Endothelial cell of umbilical vein (primary cell): ENCODE measurements around the gene RANGAP1.

Experiments used
- CTCF ChIP-seq, 2 donors: IDR thresholded peaks; 1 replicate in 1 of 2; 2 replicates in 1 of 2; pipeline ENCODE4 v1.5.1; 2011; ENCODE audit warnings: low read length in 2 of 2, mild to moderate bottlenecking in 2 of 2, moderate library complexity in 2 of 2, control low read depth in 1 of 2, inconsistent platforms in 1 of 2, low read depth in 1 of 2; ENCODE audit not compliant: insufficient read depth in 1 of 2; ENCODE audit errors: extremely low read depth in 1 of 2
- GATA2 ChIP-seq: IDR thresholded peaks from 2 replicates; pipeline ENCODE4 v1.7.0; 2011; ENCODE audit warnings: low read depth, mild to moderate bottlenecking, moderate library complexity, mixed read lengths, low read length; ENCODE audit not compliant: insufficient read length, insufficient read depth
- POLR2A ChIP-seq: IDR thresholded peaks from 2 replicates; pipeline ENCODE4 v1.6.1; 2012; ENCODE audit warnings: low read depth, mild to moderate bottlenecking, control low read depth, low read length

DNA sequence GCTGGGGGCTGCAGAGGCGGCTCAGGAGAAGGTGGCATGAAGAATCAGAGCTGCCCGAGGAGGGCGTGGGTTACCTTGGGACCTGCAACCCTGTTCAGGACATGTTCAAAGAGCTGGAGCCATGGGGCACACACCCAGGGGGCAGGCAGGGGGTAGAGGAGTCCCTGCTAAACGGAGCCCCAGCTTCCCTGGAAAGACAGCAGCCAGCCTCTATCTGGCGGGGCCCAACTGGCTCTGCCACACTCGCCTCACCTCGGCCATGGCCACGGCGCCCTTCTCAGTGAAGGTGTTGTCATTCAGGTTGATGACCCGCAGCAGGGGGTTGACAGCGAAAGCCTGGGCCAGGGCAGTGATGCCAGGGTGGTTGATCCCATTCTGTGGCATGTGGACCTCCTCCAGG lies 28.3 kb downstream of the RANGAP1 start:
- TF ChIP-seq CTCF (IDR thresholded peaks at IDR 0.05; ENCODE audit: extremely low read depth in 1 of 2, insufficient read depth in 1 of 2, low read depth in 1 of 2, low read length in 2 of 2) (no peak), GATA2 (no peak), POLR2A (no peak)
